SU-DHL-6 (cell line): ENCODE data around the gene NINJ2.

Experiments used
- H2AFZ ChIP-seq: fragments of 200-600 bp; sonication (generic); 2 replicates; pipeline ENCODE4 v1.6.1; 2014; ENCODE audit warnings: low read depth, mild to moderate bottlenecking, moderate library complexity, mixed read lengths, antibody characterized with exemption, low read length; ENCODE audit not compliant: severe bottlenecking
- H3F3A ChIP-seq: fragments of 200-600 bp; shearing (Covaris generic); 2 replicates; pipeline ENCODE4 v1.6.0; 2016; ENCODE audit warnings: antibody characterized with exemption, mild to moderate bottlenecking; ENCODE audit not compliant: insufficient read depth
- H3K27ac ChIP-seq: fragments of 200-600 bp; sonication (generic); 2 replicates; pipeline ENCODE4 v1.5.1; 2016; ENCODE audit warnings: low read depth, mild to moderate bottlenecking, low read length, moderate library complexity, mixed read lengths
- H3K27me3 ChIP-seq: fragments of 200-600 bp; sonication (generic), shearing (Covaris generic); 2 replicates; pipeline ENCODE4 v1.6.0; 2014; ENCODE audit warnings: mild to moderate bottlenecking, low read length
- H3K36me3 ChIP-seq: fragments of 200-600 bp; sonication (generic); 2 replicates; pipeline ENCODE4 v1.6.1; 2014; ENCODE audit warnings: mild to moderate bottlenecking, low read length, mixed read lengths
- H3K4me2 ChIP-seq: fragments of 300-600, 200-600 bp; shearing (Covaris generic), sonication (generic); 2 replicates; pipeline ENCODE4 v1.6.0; 2014; ENCODE audit warnings: low read length, low read depth, mild to moderate bottlenecking; ENCODE audit not compliant: poor library complexity, severe bottlenecking
- H3K4me3 ChIP-seq: fragments of 200-600 bp; sonication (generic); 2 replicates; pipeline ENCODE4 v1.5.1; 2014; ENCODE audit warnings: antibody characterized with exemption, low read length, mild to moderate bottlenecking, mixed read lengths; ENCODE audit not compliant: insufficient read depth, poor library complexity, severe bottlenecking
- H3K79me2 ChIP-seq: fragments of 200-600 bp; sonication (generic); 2 replicates; pipeline ENCODE4 v1.6.1; 2014; ENCODE audit warnings: mild to moderate bottlenecking, low read length, moderate library complexity; ENCODE audit not compliant: insufficient read depth
- H3K9ac ChIP-seq: fragments of 200-600 bp; sonication (generic); 2 replicates; pipeline ENCODE4 v1.7.0; 2014; ENCODE audit warnings: mild to moderate bottlenecking, low read length
- H3K9me2 ChIP-seq: fragments of 200-600 bp; sonication (generic); replicated peaks from 2 replicates; pipeline ENCODE4 v1.6.1; 2014; ENCODE audit warnings: low read length; ENCODE audit not compliant: insufficient read depth
- H3K9me3 ChIP-seq: fragments of 200-600 bp; sonication (generic); 2 replicates; pipeline ENCODE4 v1.6.1; 2014; ENCODE audit warnings: low read length, mixed read lengths; ENCODE audit not compliant: insufficient read depth
- H4K20me1 ChIP-seq: fragments of 200-600 bp; sonication (generic); 2 replicates; pipeline ENCODE4 v1.6.1; 2014; ENCODE audit warnings: low read depth, mild to moderate bottlenecking, antibody characterized with exemption, low read length, moderate library complexity, mixed read lengths
- EZH2phosphoT487 ChIP-seq: fragments of 200-600 bp; sonication (generic), shearing (Covaris generic); conservative IDR thresholded peaks from 2 replicates; pipeline ENCODE4 v1.6.1; 2018; ENCODE audit warnings: mild to moderate bottlenecking, antibody characterized with exemption, low read length, moderate library complexity, mixed read lengths
- TF ChIP-seq, protein P1 (sequence below): fragments of 200-600 bp; sonication (generic); IDR thresholded peaks from one replicate; pipeline ENCODE4 v1.5.1; 2017; ENCODE audit warnings: antibody characterized with exemption, mild to moderate bottlenecking, low read length, moderate library complexity; ENCODE audit not compliant: insufficient read depth, poor library complexity, severe bottlenecking

Gene NINJ2

GRCh38 chr12:558580-558979, 104.7 kb downstream of the NINJ2 start:
- Histone ChIP-seq H3K4me2 (no peak overlapping the region), H3K27me3 (no peaks in the 10 kb centered on the region)

DNA sequence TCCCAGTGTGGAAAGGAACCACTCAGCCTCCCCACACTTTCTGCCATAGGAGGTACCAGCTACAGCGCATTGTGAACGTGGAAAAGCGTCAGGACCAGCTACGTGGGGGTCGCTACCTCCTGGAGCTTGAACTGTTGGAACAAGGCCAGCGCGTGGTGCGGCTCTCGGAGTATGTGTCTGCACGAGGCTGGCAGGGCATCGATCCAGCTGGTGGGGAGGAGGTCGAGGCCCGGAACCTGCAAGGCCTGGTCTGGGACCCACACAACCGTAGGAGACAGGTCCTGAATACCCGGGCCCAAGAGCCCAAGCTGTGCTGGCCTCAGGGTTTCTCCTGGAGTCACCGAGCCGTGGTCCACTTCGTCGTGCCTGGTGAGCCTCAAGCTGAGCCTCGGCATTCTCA, 106.7 kb downstream of the NINJ2 start:
- H3K27me3 ChIP-seq = no peaks in the 10 kb centered on the region
- H3K27ac ChIP-seq = no peak overlapping the region
- TF ChIP-seq, protein P1, sequence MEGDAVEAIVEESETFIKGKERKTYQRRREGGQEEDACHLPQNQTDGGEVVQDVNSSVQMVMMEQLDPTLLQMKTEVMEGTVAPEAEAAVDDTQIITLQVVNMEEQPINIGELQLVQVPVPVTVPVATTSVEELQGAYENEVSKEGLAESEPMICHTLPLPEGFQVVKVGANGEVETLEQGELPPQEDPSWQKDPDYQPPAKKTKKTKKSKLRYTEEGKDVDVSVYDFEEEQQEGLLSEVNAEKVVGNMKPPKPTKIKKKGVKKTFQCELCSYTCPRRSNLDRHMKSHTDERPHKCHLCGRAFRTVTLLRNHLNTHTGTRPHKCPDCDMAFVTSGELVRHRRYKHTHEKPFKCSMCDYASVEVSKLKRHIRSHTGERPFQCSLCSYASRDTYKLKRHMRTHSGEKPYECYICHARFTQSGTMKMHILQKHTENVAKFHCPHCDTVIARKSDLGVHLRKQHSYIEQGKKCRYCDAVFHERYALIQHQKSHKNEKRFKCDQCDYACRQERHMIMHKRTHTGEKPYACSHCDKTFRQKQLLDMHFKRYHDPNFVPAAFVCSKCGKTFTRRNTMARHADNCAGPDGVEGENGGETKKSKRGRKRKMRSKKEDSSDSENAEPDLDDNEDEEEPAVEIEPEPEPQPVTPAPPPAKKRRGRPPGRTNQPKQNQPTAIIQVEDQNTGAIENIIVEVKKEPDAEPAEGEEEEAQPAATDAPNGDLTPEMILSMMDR = no peak
- no peak for TF ChIP-seq EZH2phosphoT487
- H3K9me2 ChIP-seq = no peaks in the 10 kb centered on the region
- no peak overlapping the region for H3K9ac ChIP-seq
- no peaks in the 10 kb centered on the region for H3K79me2 ChIP-seq
- H3F3A ChIP-seq = no peaks in the 10 kb centered on the region
- H3K36me3 ChIP-seq = no peaks in the 10 kb centered on the region
- H3K9me3 ChIP-seq = no peaks in the 10 kb centered on the region
- no peak overlapping the region for H3K4me2 ChIP-seq
- H4K20me1 ChIP-seq = no peaks in the 10 kb centered on the region
- no peak overlapping the region for H2AFZ ChIP-seq
- H3K4me3 ChIP-seq = no peak overlapping the region

More at GRCh38 chr12:558580-558979, 104.7 kb downstream of the NINJ2 start:
- Histone ChIP-seq H3K27ac (no peak overlapping the region), H3K9ac (no peak overlapping the region), H3K4me3 (no peak overlapping the region), H3K79me2 (no peaks in the 10 kb centered on the region), H2AFZ (no peak overlapping the region), H3K9me3 (no peaks in the 10 kb centered on the region), H3F3A (no peaks in the 10 kb centered on the region), H4K20me1 (no peaks in the 10 kb centered on the region), H3K36me3 (no peaks in the 10 kb centered on the region), H3K9me2 (no peaks in the 10 kb centered on the region)
- TF ChIP-seq, protein P1 = no peak
- no peak for TF ChIP-seq EZH2phosphoT487

GRCh38 chr12:554001-554285, 109.3 kb downstream of the NINJ2 start:
- Histone ChIP-seq H3K4me3 (no peak overlapping the region), H3F3A (no peaks in the 10 kb centered on the region), H3K9me2 (no peaks in the 10 kb centered on the region), H3K4me2 (no peak overlapping the region), H3K79me2 (no peaks in the 10 kb centered on the region), H2AFZ (no peak overlapping the region), H3K36me3 (no peaks in the 10 kb centered on the region), H3K27me3 (no peaks in the 10 kb centered on the region), H3K27ac (no peak overlapping the region), H3K9ac (no peak overlapping the region), H3K9me3 (no peaks in the 10 kb centered on the region), H4K20me1 (no peaks in the 10 kb centered on the region)
- no peak for TF ChIP-seq EZH2phosphoT487
- TF ChIP-seq, protein P1 = no peak
